Naive thymus-derived CD8-positive, alpha-beta T cell (primary cell): ENCODE results near the gene AZGP1. TPM values are rescaled to one million over a fixed set of nuclear protein-coding genes. Genes with fewer than 3 reads are reported as not detected.

Source experiments
- ATAC-seq, 2 donors: fragments of 150-1000 bp; cut with Tn5 transposase in 1 of 2; sonication (Bioruptor Pico), chemical (Tn5 transposase) in 1 of 2; 1 replicate in 1 of 2; 2 replicates in 1 of 2; pipeline ENCODE4 v1.10.0; 2021; ENCODE audit warnings: mild to moderate bottlenecking in 2 of 2, moderate library complexity in 2 of 2
- POLR2A ChIA-PET: fragments of 350-600 bp; sonication (Branson Sonifier 250); formaldehyde crosslinking; loops from one replicate; lab custom pipeline; 2021; ENCODE audit warnings: antibody characterized with exemption; lab: Charles Lee
- DNase-seq, 10 donors: peaks; one replicate each; pipeline versions ENCODE4 v3.0.0 to v3.0.0-alpha.2; 2020 to 2022
- H3K27ac Mint-ChIP-seq, 10 donors: one replicate each; pipeline ENCODE4 v1.8.0; 2020 to 2022; ENCODE audit warnings: mild to moderate bottlenecking in 10 of 10, mixed read lengths in 10 of 10, moderate library complexity in 4 of 10, inconsistent platforms in 1 of 10
- H3K27me3 Mint-ChIP-seq, 5 donors: one replicate each; pipeline ENCODE4 v1.8.0; 2021 to 2022; ENCODE audit warnings: mixed read lengths in 5 of 5
- H3K36me3 Mint-ChIP-seq, 3 donors: one replicate each; pipeline ENCODE4 v1.8.0; 2020 to 2022; ENCODE audit warnings: mixed read lengths in 3 of 3, mild to moderate bottlenecking in 2 of 3, inconsistent platforms in 1 of 3
- H3K4me1 Mint-ChIP-seq, 4 donors: one replicate each; pipeline ENCODE4 v1.8.0; 2021 to 2022; ENCODE audit warnings: mixed read lengths in 4 of 4
- H3K4me3 Mint-ChIP-seq, 10 donors: one replicate each; pipeline ENCODE4 v1.8.0; 2020 to 2022; ENCODE audit warnings: mild to moderate bottlenecking in 10 of 10, mixed read lengths in 10 of 10, moderate library complexity in 6 of 10, inconsistent platforms in 1 of 10
- H3K9me3 Mint-ChIP-seq, 9 donors: one replicate each; pipeline ENCODE4 v1.8.0; 2020 to 2022; ENCODE audit warnings: mixed read lengths in 9 of 9, mild to moderate bottlenecking in 3 of 9, inconsistent platforms in 1 of 9, moderate library complexity in 1 of 9
- polyA plus RNA-seq, 3 donors: library from polyadenylated mRNA; unstranded; fragments of 300-500 nt; fragmentation: Illumina TruSeq; gene quantifications; one replicate each; pipeline ENCODE4 v1.2.3, GENCODE V29; 2021
- total RNA-seq, 8 experiments: library from RNA in 2 of 8; stranded (reverse) in 2 of 8; gene quantifications; one replicate each; pipeline ENCODE4 v1.2.3 and lab custom pipeline; 2021 to 2026

AZGP1 gene
- total RNA-seq (not detected), polyA plus RNA-seq (not detected), total RNA-seq (lab: John Stamatoyannopoulos, UW) (0 reads per million in 6 experiments)

GRCh38 chr7:99975782-99976521, at the start of gene AZGP1:
Gene AZGP1, minus strand, starts transcription at chr7:99976031. Its CDS starts 11 bp downstream, at chr7:99976020.
- Mint-ChIP-seq H3K4me1 (peaks cover 0 to 6% (median 2%) of the 10 kb centered on the region in 4 donors), H3K4me3 (no peak within 1 kb of the TSS), H3K27me3 (peaks cover 4 to 26% (median 16%) of the 10 kb centered on the region in 5 donors), H3K27ac (peak within 1 kb of the TSS in 2 of 10 donors; percentile 38 to 73), H3K9me3 (no peaks in the 10 kb centered on the region), H3K36me3 (no peaks in the 10 kb centered on the region)
- ATAC-seq (no peak), DNase-seq (no peak)
- POLR2A ChIA-PET: no interaction called here

GRCh38 chr7:100024020-100024619, 48.3 kb upstream of the AZGP1 start:
- peaks cover 7 to 26% (median 23%) of the 10 kb centered on the region in 4 donors for H3K4me1 Mint-ChIP-seq
- POLR2A ChIA-PET: interaction anchor here (1.9 kb wide), 1 partner anchor 9 kb away, joined by 7 read pairs; the partner anchor contains the start of gene ZKSCAN1
- H3K36me3 Mint-ChIP-seq: peaks cover 0 to 75% (median 3%) of the 10 kb centered on the region in 3 donors

GRCh38 chr7:100023526-100023925, 47.7 kb upstream of the AZGP1 start:
- Mint-ChIP-seq H3K4me3 (no peak overlapping the region), H3K36me3 (peaks cover 0 to 76% (median 4%) of the 10 kb centered on the region in 3 donors), H3K27ac (peak overlapping the region in 2 of 10 donors; percentile 22 to 44), H3K9me3 (no peaks in the 10 kb centered on the region), H3K4me1 (peaks cover 8 to 32% (median 29%) of the 10 kb centered on the region in 4 donors), H3K27me3 (no peaks in the 10 kb centered on the region)
- no peak for ATAC-seq
- no peak for DNase-seq
- POLR2A ChIA-PET: no interaction called here

More at GRCh38 chr7:100024020-100024619, 48.3 kb upstream of the AZGP1 start:
- no peaks in the 10 kb centered on the region for H3K9me3 Mint-ChIP-seq
- H3K27me3 Mint-ChIP-seq: no peaks in the 10 kb centered on the region
- ATAC-seq: no peak
- no peak overlapping the region for H3K4me3 Mint-ChIP-seq
- H3K27ac Mint-ChIP-seq: no peak overlapping the region
- DNase-seq: no peak

- no peak overlapping the region for H3K27ac Mint-ChIP-seq
- no peak for DNase-seq
- ATAC-seq: no peak
- H3K27me3 Mint-ChIP-seq: no peaks in the 10 kb centered on the region
- H3K4me3 Mint-ChIP-seq: no peak overlapping the region
- no peaks in the 10 kb centered on the region for H3K9me3 Mint-ChIP-seq
- peaks cover 0 to 75% (median 5%) of the 10 kb centered on the region in 3 donors for H3K36me3 Mint-ChIP-seq
- POLR2A ChIA-PET: no interaction called here
- peaks cover 11 to 39% (median 36%) of the 10 kb centered on the region in 4 donors for H3K4me1 Mint-ChIP-seq
Observed at GRCh38 chr7:100022621-100023020, 46.8 kb upstream of the AZGP1 start.

GRCh38 chr7:100021297-100021696, 45.5 kb upstream of the AZGP1 start:
- peak overlapping the region in 2 of 10 donors; percentile 27 to 29 for H3K27ac Mint-ChIP-seq
- H3K9me3 Mint-ChIP-seq: no peaks in the 10 kb centered on the region
- peaks cover 15 to 50% (median 45%) of the 10 kb centered on the region in 4 donors for H3K4me1 Mint-ChIP-seq
- H3K36me3 Mint-ChIP-seq: peaks cover 0 to 64% (median 5%) of the 10 kb centered on the region in 3 donors
- POLR2A ChIA-PET: interaction anchor here (0.6 to 1.6 kb wide), 6 partner anchors 23 to 104 kb away, joined by 3 to 5 read pairs (median 3); partner anchors contain the start of gene ZSCAN21
- DNase-seq (no peak), ATAC-seq (no peak)
- H3K27me3 Mint-ChIP-seq: no peaks in the 10 kb centered on the region
- H3K4me3 Mint-ChIP-seq: no peak overlapping the region

GRCh38 chr7:100019908-100020307, 44.1 kb upstream of the AZGP1 start:
- Mint-ChIP-seq H3K4me3 (no peak overlapping the region), H3K4me1 (peaks cover 19 to 60% (median 52%) of the 10 kb centered on the region in 4 donors), H3K27ac (peak overlapping the region in 7 of 10 donors; percentile 17 to 61 (median 57)), H3K27me3 (no peaks in the 10 kb centered on the region), H3K9me3 (no peaks in the 10 kb centered on the region), H3K36me3 (peaks cover 0 to 51% (median 5%) of the 10 kb centered on the region in 3 donors)
- DNase-seq (no peak), ATAC-seq (no peak)
- POLR2A ChIA-PET: interaction anchor here (1.0 kb wide), 1 partner anchor 107 kb away, joined by 3 read pairs; the partner anchor contains the start of gene MBLAC1

- H3K27ac Mint-ChIP-seq: peak overlapping the region in 5 of 10 donors; percentile 9 to 70 (median 49)
- H3K36me3 Mint-ChIP-seq: peaks cover 0 to 32% (median 2%) of the 10 kb centered on the region in 3 donors
- no peaks in the 10 kb centered on the region for H3K9me3 Mint-ChIP-seq
- ATAC-seq (no peak), DNase-seq (no peak)
- no peaks in the 10 kb centered on the region for H3K27me3 Mint-ChIP-seq
- peak overlapping the region in 4 of 10 donors; percentile 16 to 90 (median 37) for H3K4me3 Mint-ChIP-seq
- peaks cover 19 to 66% (median 53%) of the 10 kb centered on the region in 4 donors for H3K4me1 Mint-ChIP-seq
- POLR2A ChIA-PET: interaction anchor here (1.1 to 2.1 kb wide), 2 partner anchors 21 to 24 kb away, joined by 3 to 13 read pairs; no protein-coding TSS in a partner anchor
Observed at GRCh38 chr7:100017875-100018274, 42.0 kb upstream of the AZGP1 start.

- peaks cover 19 to 64% (median 51%) of the 10 kb centered on the region in 4 donors for H3K4me1 Mint-ChIP-seq
- H3K27me3 Mint-ChIP-seq: no peaks in the 10 kb centered on the region
- peak overlapping the region in 5 of 10 donors; percentile 9 to 70 (median 62) for H3K27ac Mint-ChIP-seq
- POLR2A ChIA-PET: interaction anchor here (1.1 to 2.1 kb wide), 5 partner anchors 20 to 102 kb away, joined by 3 to 13 read pairs (median 5); partner anchors contain the start of genes CNPY4 and ZSCAN21
- H3K4me3 Mint-ChIP-seq: peak overlapping the region in 8 of 10 donors; percentile 18 to 90 (median 38)
- DNase-seq (no peak), ATAC-seq (no peak)
- peaks cover 0 to 26% (median 2%) of the 10 kb centered on the region in 3 donors for H3K36me3 Mint-ChIP-seq
- no peaks in the 10 kb centered on the region for H3K9me3 Mint-ChIP-seq
Observed at GRCh38 chr7:100017300-100017699, 41.5 kb upstream of the AZGP1 start.

- Mint-ChIP-seq H3K4me3 (peak overlapping the region; percentile 87 to 96 (median 91)), H3K27me3 (no peaks in the 10 kb centered on the region), H3K4me1 (peaks cover 19 to 61% (median 48%) of the 10 kb centered on the region in 4 donors), H3K9me3 (no peaks in the 10 kb centered on the region), H3K27ac (peak overlapping the region; percentile 90 to 99 (median 98)), H3K36me3 (peaks cover 0 to 23% (median 2%) of the 10 kb centered on the region in 3 donors)
- DNase-seq (no peak), ATAC-seq (no peak)
- POLR2A ChIA-PET: interaction anchor here (0.8 to 2.5 kb wide), 9 partner anchors 9 to 103 kb away, joined by 3 to 16 read pairs (median 6); partner anchors contain the start of genes CNPY4 and ZSCAN21
Observed at GRCh38 chr7:100016215-100016901, 40.5 kb upstream of the AZGP1 start.

- ATAC-seq: peak; percentile 95 to 97
- DNase-seq: peak; percentile 74 to 92 (median 80)
- Mint-ChIP-seq H3K9me3 (no peaks in the 10 kb centered on the region), H3K4me1 (peaks cover 19 to 56% (median 45%) of the 10 kb centered on the region in 4 donors), H3K36me3 (peaks cover 0 to 23% (median 2%) of the 10 kb centered on the region in 3 donors), H3K27ac (peak within 1 kb of the TSS; percentile 91 to 99 (median 98)), H3K4me3 (peak within 1 kb of the TSS; percentile 87 to 96 (median 91)), H3K27me3 (no peaks in the 10 kb centered on the region)
- POLR2A ChIA-PET: interaction anchor here (0.5 to 2.5 kb wide), 23 partner anchors 10 to 544 kb away, joined by 3 to 16 read pairs (median 4); partner anchors contain the start of genes COPS6, MBLAC1, TRIM4 and ZKSCAN5
Observed at GRCh38 chr7:100015232-100016214, 39.7 kb upstream of the AZGP1 start, which contains the start of gene ZKSCAN1. Gene ZKSCAN1, plus strand, starts transcription at chr7:100015596. Its CDS starts 7,911 bp downstream, at chr7:100023507.

- no peaks in the 10 kb centered on the region for H3K27me3 Mint-ChIP-seq
- POLR2A ChIA-PET: interaction anchor here (1.1 to 2.4 kb wide), 2 partner anchors 10 to 95 kb away, joined by 3 to 9 read pairs; partner anchors contain the start of gene TRIM4
- H3K4me3 Mint-ChIP-seq: peak overlapping the region in 1 of 10 donors; percentile 10
- H3K9me3 Mint-ChIP-seq: no peaks in the 10 kb centered on the region
- peaks cover 11 to 37% (median 27%) of the 10 kb centered on the region in 4 donors for H3K4me1 Mint-ChIP-seq
- ATAC-seq (no peak), DNase-seq (no peak)
- peaks cover 0 to 5% (median 0%) of the 10 kb centered on the region in 3 donors for H3K36me3 Mint-ChIP-seq
- peak overlapping the region in 6 of 10 donors; percentile 24 to 81 (median 50) for H3K27ac Mint-ChIP-seq
Observed at GRCh38 chr7:100013328-100013676, 37.5 kb upstream of the AZGP1 start.
